ENCODE results near the gene KANSL3. TPM values are rescaled to one million over a fixed set of nuclear protein-coding genes. Genes with fewer than 3 reads are reported as not detected.

The KANSL3 gene
- total RNA-seq, 1 donor from 2014 or later, result 28.2 TPM

DNA sequence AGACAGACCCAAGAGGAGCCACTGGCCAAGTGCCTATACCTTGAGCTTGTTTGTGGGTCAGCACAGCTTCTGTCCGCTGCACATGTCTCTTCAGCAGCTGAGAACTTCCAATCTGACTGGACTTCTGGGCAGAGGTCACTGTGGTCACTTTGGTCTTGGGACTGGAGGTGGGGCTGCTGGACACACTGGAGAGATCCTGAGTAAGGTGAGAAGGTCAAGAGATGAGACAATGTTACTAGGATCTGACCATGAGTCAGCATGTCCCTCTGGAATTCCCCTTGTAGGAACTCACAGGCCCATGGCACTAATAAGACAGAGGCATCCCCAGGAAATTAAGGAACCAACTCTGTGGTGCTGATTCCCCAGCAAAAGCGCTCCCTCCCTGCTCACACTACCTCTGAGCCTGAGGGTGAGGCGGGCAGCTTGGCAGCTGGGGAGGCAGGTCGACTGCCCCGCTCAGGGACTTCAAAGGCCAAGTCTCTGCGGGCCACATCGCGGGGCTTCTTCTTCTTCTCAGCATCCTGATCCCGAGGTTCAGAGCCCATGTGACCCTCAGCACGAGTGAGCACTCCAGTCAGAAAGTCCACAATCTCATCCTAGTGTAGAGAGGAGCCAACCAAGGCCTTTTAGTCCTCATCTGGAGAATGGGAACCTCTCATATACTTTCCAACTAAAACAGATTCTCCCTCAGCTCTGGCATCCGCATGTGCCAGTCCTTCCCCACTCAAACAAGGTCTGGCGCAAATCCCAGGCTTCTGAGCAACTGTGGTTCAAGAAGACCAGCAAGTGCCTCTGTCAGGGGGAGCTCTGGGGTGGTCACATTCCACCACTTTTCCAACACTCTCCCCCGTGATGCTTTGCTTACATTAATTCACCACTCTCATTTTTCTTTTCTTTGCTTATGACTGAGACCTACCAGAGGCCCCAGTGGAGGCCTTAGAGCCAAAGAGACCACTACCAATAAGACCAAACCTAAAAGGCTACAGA is 29.4 kb downstream of the KANSL3 start:
- no peak for DNase-seq (ENCODE audit: low spot score)

DNA sequence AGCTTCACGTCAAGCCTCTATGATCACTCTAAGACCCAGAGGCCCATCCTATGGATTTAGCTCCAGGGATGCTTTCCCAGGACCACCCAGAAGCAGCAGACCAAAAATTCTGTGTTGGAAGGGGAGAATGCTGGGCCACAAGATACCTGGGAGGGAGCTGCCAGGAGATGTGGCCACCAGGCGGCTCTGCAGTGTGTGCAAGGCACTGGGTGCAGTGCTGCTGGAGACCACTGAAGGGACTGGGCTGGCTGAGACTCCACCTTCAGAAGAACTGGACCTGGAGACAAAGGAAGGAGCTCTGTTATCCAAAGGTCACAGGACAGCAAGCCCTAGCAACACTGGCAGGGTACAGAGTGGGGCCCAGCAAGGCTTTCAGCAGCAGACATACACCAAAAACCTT is 34.0 kb downstream of the KANSL3 start:
- DNase-seq (ENCODE audit: low spot score), result no peak

DNA sequence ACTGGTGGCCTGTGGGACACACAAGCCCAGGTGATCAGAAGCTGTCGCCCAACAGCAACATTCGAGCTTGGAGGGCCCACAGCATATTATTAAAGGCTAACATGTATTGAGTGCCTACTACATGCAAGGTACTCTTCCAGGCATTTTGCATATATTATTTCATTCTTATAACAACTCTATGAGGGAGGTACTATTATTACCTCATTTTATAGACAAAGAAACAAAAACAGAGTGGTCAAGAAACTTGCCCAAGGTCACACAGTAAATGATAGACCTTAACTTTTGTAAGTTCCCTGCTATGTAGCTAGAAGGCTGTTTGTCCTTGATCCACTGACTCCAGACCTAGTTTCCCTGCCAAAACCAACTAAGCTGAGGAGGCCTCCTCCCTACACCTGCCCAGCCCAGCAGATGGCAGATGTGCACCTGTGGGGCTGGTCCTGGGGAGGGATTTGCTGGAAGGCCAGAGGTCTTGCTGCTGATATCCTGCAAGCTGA is 35.7 kb downstream of the KANSL3 start:
- DNase-seq (ENCODE audit: low spot score), result no peak

DNA sequence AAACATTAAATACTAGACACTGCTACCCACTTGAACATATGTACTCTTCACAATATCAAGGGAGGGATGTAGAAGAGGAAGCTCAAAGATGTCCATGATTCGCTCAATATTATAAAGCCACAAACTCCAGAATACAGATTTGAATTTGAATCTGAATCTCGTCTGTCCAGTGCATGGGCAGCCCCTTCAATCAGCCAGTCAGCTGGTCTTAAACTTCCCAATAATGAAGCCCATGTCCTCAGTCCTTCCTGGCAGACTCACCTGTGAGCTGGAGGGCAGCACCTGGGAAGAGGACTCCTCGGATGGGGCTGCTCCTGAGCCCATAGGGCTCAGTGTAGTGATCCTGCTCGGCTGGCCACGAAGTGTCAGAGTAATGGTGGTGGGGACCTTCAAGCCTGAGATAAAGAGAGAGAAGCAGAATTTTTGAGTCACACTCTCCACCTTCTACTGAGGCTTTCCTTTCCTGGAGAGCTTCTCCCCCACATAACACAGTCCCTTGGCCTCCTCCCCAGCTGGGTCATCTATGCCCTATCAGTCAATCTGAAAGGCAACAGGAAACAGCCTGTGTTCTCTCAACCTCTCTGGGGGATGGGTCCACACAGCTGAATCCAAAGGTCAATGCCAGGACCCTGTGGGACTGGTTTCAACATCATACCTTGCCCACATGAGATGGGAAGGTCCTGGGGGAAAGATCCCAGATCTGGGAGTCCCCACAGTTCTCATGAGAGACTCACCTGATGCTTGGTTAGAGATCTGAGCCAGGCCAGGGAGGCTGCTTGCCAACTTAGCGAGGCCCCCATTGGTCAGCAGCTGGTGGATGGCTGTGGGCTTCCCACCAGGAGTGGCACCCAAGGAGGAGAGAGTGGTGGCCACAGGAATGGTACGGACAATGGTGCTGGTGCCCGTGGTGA is 36.5 kb downstream of the KANSL3 start:
- no peak for DNase-seq (ENCODE audit: low spot score)

DNA sequence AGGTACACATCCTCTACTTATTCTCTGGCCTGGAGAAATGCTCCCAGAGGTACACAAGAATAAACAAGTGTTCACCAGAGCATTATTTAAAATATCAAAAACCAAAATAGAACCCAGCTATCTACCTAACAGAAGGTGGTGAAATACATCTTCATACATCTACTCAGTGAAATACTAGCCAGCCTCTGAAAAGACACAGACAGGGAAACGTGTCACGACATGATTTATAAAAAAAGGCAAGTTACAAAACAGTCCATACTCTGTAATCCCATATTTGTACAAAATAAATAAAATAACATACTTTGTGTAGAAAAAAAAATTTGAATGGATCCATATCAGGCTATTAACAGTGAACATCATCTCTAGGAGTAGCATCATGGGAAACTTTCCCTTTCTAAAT is 38.2 kb downstream of the KANSL3 start:
- DNase-seq (ENCODE audit: low spot score), result no peak

DNA sequence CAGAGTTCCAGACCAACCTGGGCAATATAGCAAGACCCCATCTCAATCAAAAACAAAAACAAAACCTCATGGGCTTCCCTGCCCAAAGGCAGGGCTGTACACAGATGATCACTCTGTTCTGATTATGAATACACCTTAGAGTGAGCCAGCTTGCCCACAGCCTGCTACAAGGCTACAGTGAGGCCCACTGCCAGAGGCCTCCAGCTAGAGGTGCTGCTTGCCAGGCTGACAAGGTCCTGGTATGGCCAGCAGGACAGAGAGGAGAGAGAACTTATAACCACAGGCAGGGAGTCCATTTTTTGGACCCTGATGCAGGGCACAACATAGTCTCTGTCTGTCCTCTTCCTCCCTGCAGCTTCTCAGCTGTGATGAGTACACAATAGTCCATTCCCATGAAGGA is 41.5 kb downstream of the KANSL3 start:
- no peak for DNase-seq (ENCODE audit: low spot score)

DNA sequence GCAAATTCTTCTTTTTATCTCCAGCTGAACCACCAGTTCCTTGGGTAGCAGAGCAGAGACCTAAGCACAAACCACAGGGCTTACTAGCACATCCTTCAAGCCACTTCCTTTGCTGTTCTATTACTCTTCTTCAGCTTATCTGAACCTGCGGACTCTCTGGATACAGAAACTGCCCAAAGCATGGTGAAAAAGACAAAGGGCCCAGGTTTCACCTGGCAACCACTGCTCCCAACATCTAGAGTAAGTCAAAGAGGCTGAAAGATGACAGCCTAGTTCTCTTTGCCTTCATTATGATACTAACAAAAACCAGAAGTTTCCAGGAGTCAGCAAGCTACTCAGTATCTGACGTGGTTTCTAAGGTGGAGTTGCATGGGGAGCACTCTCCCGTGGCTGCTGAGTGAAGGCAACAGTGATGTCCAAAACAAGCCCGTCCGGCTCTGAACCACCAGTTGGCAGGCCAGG is 43.4 kb downstream of the KANSL3 start:
- DNase-seq (ENCODE audit: low spot score), result no peak

DNA sequence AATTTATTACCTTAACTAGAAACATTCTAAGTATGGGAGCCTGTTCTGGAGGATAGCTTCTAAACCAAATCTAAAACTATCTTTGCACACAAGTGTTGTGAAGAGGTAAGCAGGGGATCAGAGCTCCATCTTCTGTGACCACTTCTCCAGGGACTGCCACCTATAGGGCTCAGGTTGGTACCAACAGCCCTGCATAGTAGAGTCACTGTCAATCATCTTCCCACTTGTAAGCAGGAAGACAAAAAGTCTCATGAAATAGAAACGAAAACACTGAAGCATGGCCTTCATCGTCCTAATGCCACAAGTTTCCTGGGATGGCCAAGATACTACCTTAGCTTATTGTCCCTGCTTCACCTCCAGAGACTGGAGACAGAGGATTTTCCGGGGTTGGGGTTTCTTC is 43.8 kb downstream of the KANSL3 start:
- no peak for DNase-seq (ENCODE audit: low spot score)

DNA sequence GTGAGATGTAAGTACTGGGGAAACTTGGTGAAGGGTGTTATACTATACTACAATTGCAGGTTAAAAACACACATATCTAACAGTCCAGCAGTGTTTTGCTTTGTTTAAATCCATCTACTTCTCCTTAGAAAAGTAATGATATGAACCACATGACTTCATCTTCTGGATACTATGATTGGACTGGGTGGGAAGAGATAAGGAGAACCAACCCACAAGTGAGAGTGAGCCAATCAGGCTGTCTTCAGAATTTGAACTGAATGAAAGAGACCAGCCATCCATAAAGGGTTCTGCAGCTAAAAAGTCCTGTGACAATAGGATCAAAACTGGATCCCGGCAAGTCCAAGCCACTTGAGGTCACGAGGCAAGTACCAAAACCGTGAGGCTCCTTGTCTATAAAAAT is 46.6 kb downstream of the KANSL3 start:
- DNase-seq (ENCODE audit: low spot score), result no peak

DNA sequence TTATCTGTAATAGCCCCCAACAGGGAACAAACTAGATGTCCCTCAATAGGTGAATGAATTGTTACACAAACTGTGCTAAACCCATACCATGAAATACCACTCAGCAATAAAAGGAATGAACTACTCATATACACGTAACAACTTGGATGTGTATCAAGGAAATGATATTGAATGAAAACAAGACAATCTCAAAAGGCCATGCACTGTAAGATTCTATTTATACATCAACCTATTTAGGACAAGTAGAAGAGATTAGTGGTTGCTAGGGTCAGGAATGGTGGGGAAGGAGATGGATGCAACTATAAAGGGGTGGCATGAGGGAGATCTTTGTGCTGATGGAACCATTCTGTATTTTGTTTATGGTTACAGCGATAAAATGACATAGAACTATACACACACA is 47.1 kb downstream of the KANSL3 start:
- DNase-seq (ENCODE audit: low spot score), result no peak

DNA sequence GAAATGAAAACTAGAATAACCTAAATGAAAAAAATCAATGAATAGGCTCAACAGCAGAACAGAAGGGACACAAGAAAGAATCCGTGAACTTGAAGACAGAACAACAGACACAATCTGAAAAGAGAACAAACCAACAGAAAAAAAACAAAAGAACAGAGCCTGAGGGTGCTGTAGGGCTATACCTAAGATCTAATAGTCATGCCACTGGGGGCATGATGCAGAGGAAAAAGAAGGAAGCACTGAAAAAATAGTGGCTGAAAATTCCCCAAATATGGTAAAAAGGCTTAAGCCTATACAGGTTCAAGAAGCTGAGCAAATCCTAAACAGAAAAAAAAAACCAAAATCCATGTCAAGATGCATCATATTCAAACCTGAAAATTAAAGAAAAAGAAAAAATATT is 50.3 kb downstream of the KANSL3 start:
- no peak for DNase-seq (ENCODE audit: low spot score)

DNA sequence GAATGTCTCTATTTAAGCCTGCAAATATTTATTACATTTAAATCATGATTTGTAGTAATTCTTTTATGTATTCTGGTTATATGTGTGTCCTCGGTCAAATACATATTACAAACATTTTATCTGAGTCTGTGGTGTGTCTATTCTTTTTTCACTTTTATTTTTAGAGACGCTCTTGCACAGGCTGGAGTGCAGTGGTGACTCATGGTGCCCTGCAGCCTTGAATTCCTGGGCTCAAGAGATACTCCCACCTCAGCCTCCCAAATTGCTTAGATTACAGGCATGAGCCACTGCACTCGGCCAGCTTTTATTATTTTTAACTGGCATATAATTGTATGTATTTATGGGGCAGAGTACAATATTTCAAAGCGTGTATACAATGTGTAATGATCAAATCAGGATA is 54.1 kb downstream of the KANSL3 start:
- DNase-seq (ENCODE audit: low spot score), result no peak

DNA sequence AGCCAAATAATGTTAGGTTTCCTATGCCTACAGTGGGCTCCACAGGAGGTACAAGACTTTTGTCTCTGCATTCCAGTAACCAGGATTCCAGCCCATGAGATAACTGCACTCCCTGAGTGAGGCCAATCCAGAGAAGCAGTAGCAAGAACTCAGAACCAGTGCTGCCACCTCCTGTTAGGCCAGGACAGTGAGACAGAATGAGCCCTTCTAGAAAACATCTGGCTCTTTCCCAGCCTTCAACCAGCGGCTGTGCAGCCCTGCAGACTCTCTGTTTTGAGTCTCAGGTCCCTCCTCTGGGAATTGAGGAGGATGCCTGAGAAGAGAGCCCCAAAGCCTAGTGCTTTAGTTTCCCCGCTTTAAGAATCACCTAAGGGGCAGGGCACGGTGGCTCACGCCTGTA is 57.3 kb downstream of the KANSL3 start:
- no peak for DNase-seq (ENCODE audit: low spot score)

DNA sequence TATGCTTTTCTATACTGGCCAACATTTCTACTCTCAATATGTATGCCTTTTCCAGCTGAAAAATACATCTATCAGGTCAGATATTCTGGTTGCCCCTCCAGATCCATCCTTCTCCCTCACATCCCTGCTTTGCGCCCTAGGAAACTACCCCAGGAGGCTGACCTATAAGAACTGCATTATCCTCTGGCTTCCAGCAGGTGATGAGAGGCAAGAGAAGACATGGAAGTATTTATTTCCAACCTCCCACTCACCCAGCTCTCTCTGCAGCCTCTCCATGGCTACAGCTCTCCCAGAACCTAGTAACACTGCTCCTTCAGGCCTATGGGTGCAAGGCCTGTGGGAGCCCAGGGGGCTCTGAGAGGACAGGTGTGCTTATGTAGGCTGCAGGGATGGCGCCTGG is 58.7 kb downstream of the KANSL3 start:
- DNase-seq (ENCODE audit: low spot score), result no peak

DNA sequence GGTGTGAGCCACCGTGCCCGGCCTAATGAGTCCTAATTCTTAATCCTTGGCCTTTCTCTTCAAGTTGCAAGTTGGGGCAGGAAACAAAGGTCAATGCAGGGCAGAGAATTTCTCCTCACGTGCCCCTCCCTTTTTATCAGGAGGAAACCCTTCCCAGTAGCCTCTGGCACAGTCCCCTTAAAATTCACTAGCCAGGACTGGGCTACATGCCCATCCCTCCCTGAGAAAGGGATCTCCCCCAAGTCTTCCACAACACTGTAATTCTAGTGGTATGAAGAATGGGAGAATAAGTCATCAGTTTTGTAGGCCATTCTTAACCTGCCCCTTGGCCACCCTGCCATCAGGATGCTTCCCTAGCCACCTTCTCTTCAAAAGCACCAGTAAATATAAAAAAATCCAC is 59.4 kb downstream of the KANSL3 start:
- DNase-seq (ENCODE audit: low spot score), result no peak

DNA sequence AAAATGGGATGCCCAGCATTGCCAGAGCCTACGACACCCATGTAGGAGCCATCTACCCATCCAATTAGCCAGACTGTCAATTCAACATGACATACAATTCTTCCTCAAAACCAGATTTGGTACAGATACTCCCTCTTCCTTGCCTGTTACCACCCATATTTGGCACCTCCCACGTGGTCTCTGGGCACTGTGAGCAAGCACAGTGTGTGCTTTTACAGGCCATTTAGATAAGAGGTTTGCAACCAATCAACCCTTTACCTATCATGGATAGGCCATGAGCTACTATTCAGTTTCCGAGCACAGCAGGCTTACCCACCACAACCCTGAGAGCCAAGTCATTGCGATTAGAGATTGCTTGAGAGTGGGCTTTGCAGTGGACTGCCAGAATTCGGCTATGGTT is 60.6 kb downstream of the KANSL3 start:
- no peak for DNase-seq (ENCODE audit: low spot score)

DNA sequence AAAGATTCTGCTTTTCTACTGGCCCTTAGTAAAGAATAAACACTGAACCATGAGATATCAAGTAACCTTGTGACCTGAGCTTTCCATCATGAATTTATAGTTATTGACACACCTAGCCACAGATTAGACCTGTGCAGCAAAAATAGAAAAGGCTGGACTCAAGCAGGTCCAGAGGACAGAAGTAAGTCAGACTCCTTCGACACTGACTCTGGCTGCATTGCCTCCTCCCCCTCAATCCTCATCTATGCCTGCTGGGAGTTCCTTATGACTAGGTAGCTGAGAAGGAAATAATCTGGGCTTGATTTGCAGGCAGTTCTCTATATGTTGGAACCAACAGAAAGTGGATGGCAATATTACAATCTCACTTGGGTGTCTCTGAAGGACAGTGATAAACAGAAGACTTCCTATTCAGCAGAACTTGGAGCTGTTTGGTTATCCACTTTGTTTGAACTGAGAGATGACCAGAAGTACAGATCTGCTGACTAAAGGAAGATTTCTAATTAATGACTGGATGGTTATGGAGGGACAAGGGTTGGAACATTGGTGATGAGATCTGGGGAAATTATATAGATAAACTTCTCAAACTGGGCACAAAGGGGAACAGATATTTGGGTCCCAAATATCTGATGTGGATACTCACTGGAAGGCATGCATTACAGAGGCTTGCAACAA is 62.2 kb downstream of the KANSL3 start:
- no peak for DNase-seq (ENCODE audit: low spot score)

DNA sequence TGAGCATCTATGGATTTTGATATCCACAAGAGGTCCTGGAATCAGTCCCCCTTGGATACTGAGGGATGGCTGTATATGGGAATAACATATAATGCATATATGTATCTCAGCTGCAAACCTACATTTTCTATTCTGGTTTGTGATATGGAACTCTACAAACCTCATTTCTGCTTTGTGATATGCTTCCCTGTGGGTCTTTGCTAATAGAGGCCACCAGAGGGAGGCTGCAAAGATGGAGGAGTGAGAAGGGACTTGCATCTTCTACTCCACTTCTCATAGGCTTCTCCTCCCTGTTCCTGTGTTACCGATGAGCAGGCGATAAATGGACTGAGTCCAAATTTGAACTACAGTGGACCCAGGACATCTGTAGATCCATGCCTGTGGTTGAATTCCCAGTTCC is 63.7 kb downstream of the KANSL3 start:
- no peak for DNase-seq (ENCODE audit: low spot score)

DNA sequence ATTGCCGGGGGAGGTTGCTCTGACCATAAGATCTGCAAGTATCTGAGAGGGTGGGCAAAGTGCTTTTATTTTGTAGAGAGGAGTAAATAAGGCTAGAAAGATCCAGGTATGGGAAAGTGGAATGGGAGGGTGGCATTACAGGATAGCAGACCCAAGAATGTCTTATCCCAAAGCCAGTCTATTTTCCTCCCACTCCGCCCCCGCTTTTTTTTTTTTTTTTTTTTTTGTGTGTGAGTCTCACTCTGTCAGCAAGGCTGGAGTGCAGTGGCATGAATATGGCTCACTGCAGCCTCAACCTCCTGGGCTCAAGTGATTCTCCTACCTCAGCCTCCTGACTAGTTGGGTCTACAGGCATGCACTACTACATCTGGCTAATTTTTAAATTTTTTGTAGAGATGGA is 70.0 kb downstream of the KANSL3 start:
- no peak for DNase-seq (ENCODE audit: low spot score)

DNA sequence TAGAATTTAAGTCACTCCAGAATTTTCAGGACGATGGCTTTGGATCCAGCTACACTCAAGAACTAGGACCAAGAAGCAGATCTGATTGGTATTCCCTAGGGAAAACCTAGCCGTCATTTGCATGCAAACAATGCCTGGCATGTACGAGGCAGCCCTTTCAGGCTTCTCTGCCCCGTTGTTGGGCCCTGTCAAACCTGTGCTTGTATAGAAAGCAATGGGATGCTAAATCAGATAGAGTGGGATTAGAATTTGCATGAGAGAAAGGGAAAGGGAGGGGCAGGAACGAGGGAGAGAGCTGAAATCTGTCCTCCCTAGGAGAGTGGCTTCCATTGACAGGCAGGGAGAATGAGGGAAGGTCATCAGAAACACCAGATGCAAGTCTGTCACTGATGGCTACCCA is 73.0 kb downstream of the KANSL3 start:
- DNase-seq (ENCODE audit: low spot score), result no peak

DNA sequence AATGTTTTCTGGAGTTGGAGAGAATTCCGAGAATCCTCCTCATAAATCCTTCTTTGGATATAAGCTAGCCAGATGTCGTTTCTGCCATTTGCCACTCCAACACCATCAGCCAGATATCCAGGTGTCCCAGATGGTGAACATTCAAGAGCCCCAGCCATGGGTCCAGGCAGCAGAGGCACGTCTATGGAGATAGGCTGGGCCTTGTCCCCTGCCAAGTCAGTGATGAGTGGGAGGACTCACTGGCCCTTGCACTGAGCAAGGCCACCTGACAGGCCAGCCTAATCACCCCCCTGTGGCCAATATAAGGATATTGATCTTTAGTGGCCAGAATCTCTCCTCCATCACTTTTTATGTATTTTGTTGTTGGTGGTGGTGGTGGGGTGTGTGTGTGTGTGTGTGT is 73.5 kb downstream of the KANSL3 start:
- no peak for DNase-seq (ENCODE audit: low spot score)

DNA sequence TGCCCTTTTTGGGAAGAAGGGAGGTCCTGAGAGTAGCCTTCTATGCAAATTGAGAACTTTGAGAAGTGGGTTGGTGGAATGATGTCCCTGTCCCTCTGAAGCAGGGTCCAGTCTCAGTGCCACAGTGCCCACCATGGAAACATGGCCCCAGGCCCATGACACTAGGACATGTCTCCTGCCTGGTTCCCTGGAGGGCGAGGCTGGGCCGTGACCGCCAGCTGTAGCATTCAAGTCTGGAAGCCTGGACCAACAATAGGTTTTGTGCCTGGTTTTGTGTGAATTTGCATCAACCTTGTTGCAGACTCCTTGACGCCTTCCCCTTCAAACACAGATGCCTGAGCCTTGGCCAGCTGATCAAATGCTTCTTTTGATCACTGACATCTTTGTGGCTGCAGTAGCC is 74.1 kb downstream of the KANSL3 start:
- no peak for DNase-seq (ENCODE audit: low spot score)

Data from umbilical cord (tissue), 2 donors.